A549 (cell line): ENCODE measurements around the gene FSHR. TPM values are rescaled to one million over a fixed set of nuclear protein-coding genes. Genes with fewer than 3 reads are reported as not detected.

ENCODE experiments used
- ATAC-seq, 2 experiments: fragments of 200-7000 bp in 1 of 2; fragments of >200 bp in 1 of 2; cut with Nextera tagmentation in 1 of 2; cut with Tn5 transposase in 1 of 2; 3 replicates each; pipeline versions ENCODE4 v1.8.0 to v1.9.1; 2018 to 2020; ENCODE audit warnings: mild to moderate bottlenecking in 1 of 2, moderate library complexity in 1 of 2
- CTCF ChIA-PET: fragments of 300-600 bp; sonication (Branson Sonifier 250); formaldehyde crosslinking; extraction: SDS; loops from one replicate; lab custom pipeline; 2021; ENCODE audit warnings: antibody characterized with exemption, inconsistent platforms; lab: Yijun Ruan, JAX
- POLR2A ChIA-PET: fragments of 350-600 bp; formaldehyde crosslinking; extraction: SDS; loops from one replicate; lab custom pipeline; 2021; ENCODE audit warnings: antibody characterized with exemption, inconsistent platforms; lab: Yijun Ruan, JAX
- DNase-seq, 2 experiments: peaks; one replicate each; pipeline versions ENCODE4 v3.0.0 to v3.0.0-alpha.2; 2011 to 2016; ENCODE audit warnings: low read depth in 1 of 2, low spot score in 1 of 2
- FAIRE-seq: peaks from 2 replicates; lab custom pipeline; 2011; peaks lifted over from hg19 to GRCh38; lab: Jason Lieb, UNC
- H3K27ac ChIP-seq, 2 experiments: fragments of >200 bp; sonication (Bioruptor Twin); formaldehyde crosslinking; 3 replicates each; pipeline ENCODE4 v1.5.1; 2016 to 2017
- H3K4me1 ChIP-seq: fragments of >200 bp; sonication (Bioruptor Twin); formaldehyde crosslinking; 3 replicates; pipeline ENCODE4 v1.6.1; 2016
- H3K4me2 ChIP-seq: fragments of >200 bp; sonication (Bioruptor Twin); formaldehyde crosslinking; 3 replicates; pipeline ENCODE4 v1.6.1; 2016
- H3K4me3 ChIP-seq: fragments of >200 bp; sonication (Bioruptor Twin); formaldehyde crosslinking; 3 replicates; pipeline ENCODE4 v1.5.1; 2016
- H3K9me3 ChIP-seq: fragments of >200 bp; sonication (Bioruptor Twin); formaldehyde crosslinking; 3 replicates; pipeline ENCODE4 v1.6.1; 2016
- BHLHE40 ChIP-seq: IDR thresholded peaks from 2 replicates; pipeline ENCODE4 v1.6.1; 2012; ENCODE audit warnings: low read depth, low read length, inconsistent platforms
- CBX2 ChIP-seq: fragments of 200-600 bp; sonication (generic); IDR thresholded peaks from 2 replicates; pipeline ENCODE4 v1.6.1; 2016; ENCODE audit warnings: low read depth, mild to moderate bottlenecking, borderline replicate concordance
- CEBPB ChIP-seq, 2 experiments: fragments of >200 bp in 1 of 2; sonication (Bioruptor Twin) in 1 of 2; formaldehyde crosslinking in 1 of 2; IDR thresholded peaks; 2 replicates each; pipeline ENCODE4 v1.6.1; 2012 to 2016
- EHF ChIP-seq: fragments of 250-450 bp; sonication (Bioruptor Pico); IDR thresholded peaks from 2 replicates; pipeline ENCODE4 v1.5.0; 2020; ENCODE audit warnings: mild to moderate bottlenecking
- EHMT2 ChIP-seq: fragments of 200-600 bp; sonication (generic); IDR thresholded peaks from 2 replicates; pipeline ENCODE4 v1.6.1; 2016; ENCODE audit warnings: antibody characterized with exemption, low read depth, mild to moderate bottlenecking, moderate library complexity
- EP300 ChIP-seq, 2 experiments: fragments of >200 bp; sonication (Bioruptor Twin); formaldehyde crosslinking; IDR thresholded peaks; 2 replicates in 1 of 2; 3 replicates in 1 of 2; pipeline ENCODE4 v1.6.1; 2016 to 2017
- ESRRA ChIP-seq: fragments of 150-350 bp; IDR thresholded peaks from 2 replicates; pipeline ENCODE4 v1.6.1; 2014; ENCODE audit warnings: mild to moderate bottlenecking, low read length, borderline replicate concordance
- HEYL ChIP-seq: fragments of 250-450 bp; sonication (Bioruptor Pico); IDR thresholded peaks from 2 replicates; pipeline ENCODE4 v1.8.0; 2021; ENCODE audit warnings: mild to moderate bottlenecking, moderate library complexity
- HOXA7 ChIP-seq: fragments of 250-450 bp; sonication (Bioruptor Pico); IDR thresholded peaks from 2 replicates; pipeline ENCODE4 v1.5.0; 2020; ENCODE audit warnings: mild to moderate bottlenecking, moderate library complexity
- HOXB13 ChIP-seq: fragments of 250-450 bp; sonication (Bioruptor Pico); IDR thresholded peaks from 2 replicates; pipeline ENCODE4 v1.5.0; 2020; ENCODE audit warnings: low read depth, mild to moderate bottlenecking, moderate library complexity
- HOXB5 ChIP-seq: fragments of 250-450 bp; sonication (Bioruptor Pico); IDR thresholded peaks from 2 replicates; pipeline ENCODE4 v1.5.0; 2020; ENCODE audit warnings: mild to moderate bottlenecking, moderate library complexity
- KDM1A ChIP-seq: fragments of 200-600 bp; sonication (generic); IDR thresholded peaks from 2 replicates; pipeline ENCODE4 v1.6.1; 2016; ENCODE audit warnings: low read depth, mild to moderate bottlenecking
- KDM5A ChIP-seq: fragments of 200-600 bp; sonication (generic); IDR thresholded peaks from 2 replicates; pipeline ENCODE4 v1.6.1; 2016; ENCODE audit warnings: antibody characterized with exemption, mild to moderate bottlenecking
- MAFK ChIP-seq: fragments of 450-650 bp; IDR thresholded peaks from 2 replicates; pipeline ENCODE4 v1.6.1; 2014; ENCODE audit not compliant: partially characterized antibody
- MYC ChIP-seq: IDR thresholded peaks from 2 replicates; pipeline ENCODE4 v1.6.1; 2012; ENCODE audit warnings: mild to moderate bottlenecking, inconsistent platforms, low read length, improper control_type of control experiment, borderline replicate concordance
- NFE2L2 ChIP-seq: fragments of 150-350 bp; conservative IDR thresholded peaks from 2 replicates; pipeline ENCODE4 v1.6.1; 2014; ENCODE audit warnings: low read length
- NPAS2 ChIP-seq: fragments of 250-450 bp; sonication (Bioruptor Pico); IDR thresholded peaks from 2 replicates; pipeline ENCODE4 v1.8.0; 2022; ENCODE audit warnings: mild to moderate bottlenecking, moderate library complexity, borderline replicate concordance
- NR3C1 ChIP-seq: fragments of >200 bp; sonication (Bioruptor Twin); formaldehyde crosslinking; IDR thresholded peaks from 3 replicates; pipeline ENCODE4 v1.6.1; 2017
- RARB ChIP-seq: fragments of 250-450 bp; sonication (Bioruptor Pico); IDR thresholded peaks from 2 replicates; pipeline ENCODE4 v1.8.0; 2021; ENCODE audit warnings: mild to moderate bottlenecking, moderate library complexity
- SMC3 ChIP-seq: fragments of >200 bp; sonication (Bioruptor Twin); formaldehyde crosslinking; IDR thresholded peaks from 3 replicates; pipeline ENCODE4 v1.6.1; 2018; ENCODE audit warnings: inconsistent platforms
- TFCP2L1 ChIP-seq: fragments of 250-450 bp; sonication (Bioruptor Pico); IDR thresholded peaks from 2 replicates; pipeline ENCODE4 v1.5.0; 2021; ENCODE audit warnings: mild to moderate bottlenecking
- TP53 ChIP-seq: fragments of 250-450 bp; sonication (Bioruptor Pico); IDR thresholded peaks from 2 replicates; pipeline ENCODE4 v1.5.0; 2021; ENCODE audit warnings: mild to moderate bottlenecking, moderate library complexity
- ZC3H11A ChIP-seq: fragments of 450-650 bp; IDR thresholded peaks from 2 replicates; pipeline ENCODE4 v1.6.1; 2014; ENCODE audit warnings: antibody characterized with exemption, mild to moderate bottlenecking
- ZFP36 ChIP-seq: fragments of 450-650 bp; IDR thresholded peaks from 2 replicates; pipeline ENCODE4 v1.6.1; 2014; ENCODE audit warnings: borderline replicate concordance; ENCODE audit not compliant: partially characterized antibody
- ZNF302 ChIP-seq: fragments of 250-450 bp; sonication (Bioruptor Pico); IDR thresholded peaks from 2 replicates; pipeline ENCODE4 v1.9.0; 2021; ENCODE audit warnings: inconsistent platforms, mild to moderate bottlenecking, moderate library complexity
- WGBS: methylation state at CpG from one replicate; pipeline ENCODE4 v1.1.6; 2017; ENCODE audit errors: missing lambda C conversion rate; 5-methylcytosine and 5-hydroxymethylcytosine counted together
- polyA plus RNA-seq, 4 experiments: library from polyadenylated mRNA; depleted of rRNA in 3 of 4; stranded (reverse); fragments of >200 nt; fragmentation: RNase III in 1 of 4; extraction: RNeasy Plus Mini Kit Qiagen cat#74134 plus additional on column Dnase treatment in 1 of 4; gene quantifications; 2 replicates in 3 of 4; 3 replicates in 1 of 4; pipeline ENCODE4 v1.2.3, GENCODE V29; 2011 to 2017
- TF ChIP-seq, protein P1 (sequence below): fragments of 250-450 bp; sonication (Bioruptor Pico); IDR thresholded peaks from 2 replicates; pipeline ENCODE4 v1.5.0; 2021; ENCODE audit warnings: mild to moderate bottlenecking, moderate library complexity, borderline replicate concordance
- TF ChIP-seq, protein P2 (sequence below): fragments of >200 bp; sonication (Bioruptor Twin); formaldehyde crosslinking; IDR thresholded peaks from 3 replicates; pipeline ENCODE4 v1.5.1; 2016

FSHR gene
- polyA plus RNA-seq, 2 of the 4 experiments (the other 2 are of a cell fraction), result not detected

DNA sequence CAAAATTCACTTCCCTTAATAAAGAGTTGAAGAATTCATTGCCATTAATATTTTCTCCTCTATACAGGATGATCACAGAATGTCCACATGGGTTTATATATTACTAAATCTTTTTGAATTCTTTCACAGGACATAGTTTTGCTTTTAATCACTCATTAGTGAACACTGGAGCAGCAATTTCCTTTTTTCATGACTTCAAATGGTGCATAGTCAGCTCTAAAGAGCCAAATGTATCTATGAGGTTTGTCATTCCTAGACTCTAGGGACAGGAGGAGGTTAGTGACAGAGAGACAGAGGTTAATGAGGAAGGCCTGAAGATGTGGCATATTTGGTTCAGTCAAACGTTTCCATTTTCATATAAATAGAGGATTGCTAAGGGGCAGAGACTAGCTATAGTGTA, 111.8 kb downstream of the FSHR start:
- Histone ChIP-seq H3K27ac (no peak overlapping the region), H3K4me1 (no peaks in the 10 kb centered on the region), H3K4me2 (no peak overlapping the region), H3K9me3 (no peaks in the 10 kb centered on the region), H3K4me3 (no peak overlapping the region)
- TF ChIP-seq HOXA7 (no peak), ZNF302 (CRISPR knock-in tag) (no peak), CBX2 (no peak), KDM1A (no peak), HOXB13 (no peak), EHMT2 (no peak), RARB (no peak), NR3C1 (no peak), ZFP36 (no peak), HEYL (CRISPR knock-in tag) (no peak), ESRRA (no peak), EHF (no peak), CEBPB (IDR thresholded peaks at IDR 0.05) (no peak)
- TF ChIP-seq, protein P1, sequence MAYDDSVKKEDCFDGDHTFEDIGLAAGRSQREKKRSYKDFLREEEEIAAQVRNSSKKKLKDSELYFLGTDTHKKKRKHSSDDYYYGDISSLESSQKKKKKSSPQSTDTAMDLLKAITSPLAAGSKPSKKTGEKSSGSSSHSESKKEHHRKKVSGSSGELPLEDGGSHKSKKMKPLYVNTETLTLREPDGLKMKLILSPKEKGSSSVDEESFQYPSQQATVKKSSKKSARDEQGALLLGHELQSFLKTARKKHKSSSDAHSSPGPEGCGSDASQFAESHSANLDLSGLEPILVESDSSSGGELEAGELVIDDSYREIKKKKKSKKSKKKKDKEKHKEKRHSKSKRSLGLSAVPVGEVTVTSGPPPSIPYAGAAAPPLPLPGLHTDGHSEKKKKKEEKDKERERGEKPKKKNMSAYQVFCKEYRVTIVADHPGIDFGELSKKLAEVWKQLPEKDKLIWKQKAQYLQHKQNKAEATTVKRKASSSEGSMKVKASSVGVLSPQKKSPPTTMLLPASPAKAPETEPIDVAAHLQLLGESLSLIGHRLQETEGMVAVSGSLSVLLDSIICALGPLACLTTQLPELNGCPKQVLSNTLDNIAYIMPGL (CRISPR knock-in tag), result no peak
- ChIA-PET POLR2A (no interaction called here), CTCF (no interaction called here)
- FAIRE-seq (no peak), ATAC-seq (no peak), DNase-seq (no peak)
- 0% methylated on average over 1 of the region's 1 CpG for WGBS

DNA sequence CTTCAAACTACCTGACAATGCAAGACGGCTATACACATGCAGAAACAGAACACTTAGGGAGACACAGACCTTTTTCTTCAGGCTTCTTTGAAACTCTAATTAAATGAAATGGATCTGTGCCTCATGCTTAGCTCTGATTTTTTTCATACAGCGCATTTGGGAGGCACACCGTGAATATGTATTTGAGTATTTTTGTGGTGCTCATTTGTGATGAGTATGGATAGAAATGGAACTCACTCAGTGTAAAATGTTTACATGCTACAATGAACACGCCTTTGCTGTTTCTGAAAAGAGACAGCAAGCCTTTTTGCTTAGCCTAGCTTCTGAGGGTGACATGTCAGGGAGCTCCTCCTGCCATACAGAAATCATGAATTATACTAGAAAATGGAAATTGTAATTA, 113.3 kb downstream of the FSHR start:
- 14% methylated on average over 4 of the region's 4 CpGs for WGBS
- DNase-seq (no peak), ATAC-seq (no peak)
- CTCF ChIA-PET, result no interaction called here
- TF ChIP-seq ESRRA, result no peak
- TF ChIP-seq BHLHE40, result no peak
- TF ChIP-seq, protein P2, sequence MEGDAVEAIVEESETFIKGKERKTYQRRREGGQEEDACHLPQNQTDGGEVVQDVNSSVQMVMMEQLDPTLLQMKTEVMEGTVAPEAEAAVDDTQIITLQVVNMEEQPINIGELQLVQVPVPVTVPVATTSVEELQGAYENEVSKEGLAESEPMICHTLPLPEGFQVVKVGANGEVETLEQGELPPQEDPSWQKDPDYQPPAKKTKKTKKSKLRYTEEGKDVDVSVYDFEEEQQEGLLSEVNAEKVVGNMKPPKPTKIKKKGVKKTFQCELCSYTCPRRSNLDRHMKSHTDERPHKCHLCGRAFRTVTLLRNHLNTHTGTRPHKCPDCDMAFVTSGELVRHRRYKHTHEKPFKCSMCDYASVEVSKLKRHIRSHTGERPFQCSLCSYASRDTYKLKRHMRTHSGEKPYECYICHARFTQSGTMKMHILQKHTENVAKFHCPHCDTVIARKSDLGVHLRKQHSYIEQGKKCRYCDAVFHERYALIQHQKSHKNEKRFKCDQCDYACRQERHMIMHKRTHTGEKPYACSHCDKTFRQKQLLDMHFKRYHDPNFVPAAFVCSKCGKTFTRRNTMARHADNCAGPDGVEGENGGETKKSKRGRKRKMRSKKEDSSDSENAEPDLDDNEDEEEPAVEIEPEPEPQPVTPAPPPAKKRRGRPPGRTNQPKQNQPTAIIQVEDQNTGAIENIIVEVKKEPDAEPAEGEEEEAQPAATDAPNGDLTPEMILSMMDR, result no peak
- TF ChIP-seq NR3C1, result no peak
- TF ChIP-seq NFE2L2, result no peak
- no peak for TF ChIP-seq NPAS2 (CRISPR knock-in tag)
- no peak for TF ChIP-seq TFCP2L1 (CRISPR knock-in tag)
- TF ChIP-seq KDM5A, result no peak
- TF ChIP-seq TP53 (CRISPR knock-in tag), result no peak
- TF ChIP-seq, all 56 proteins: peak for 0
- POLR2A ChIA-PET, result no interaction called here
- Histone ChIP-seq H3K4me1 (no peaks in the 10 kb centered on the region), H3K4me3 (no peak overlapping the region), H3K4me2 (no peak overlapping the region), H3K9me3 (no peaks in the 10 kb centered on the region), H3K27ac (no peak overlapping the region)
- FAIRE-seq, result no peak

DNA sequence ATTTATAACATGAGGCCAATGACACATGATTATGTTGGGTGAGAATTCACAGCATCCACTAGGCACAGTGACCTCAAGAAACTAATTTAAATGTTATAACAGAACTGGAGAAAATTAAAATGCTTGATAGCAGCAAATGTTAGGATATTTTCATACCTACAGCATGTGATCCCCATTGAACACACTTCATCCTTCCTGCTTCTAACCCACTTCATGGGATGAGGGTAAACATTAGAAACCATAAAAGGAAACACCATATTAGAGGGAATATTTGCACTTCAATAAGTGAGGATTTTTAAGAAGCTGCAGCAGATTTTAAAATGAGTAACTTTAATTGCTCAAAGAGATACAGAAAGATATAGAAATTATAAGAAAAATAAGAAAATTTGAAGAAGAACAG, 117.1 kb downstream of the FSHR start:
- no peak for ATAC-seq
- CTCF ChIA-PET, result interaction anchor here (0.7 kb wide), 1 partner anchor 48 kb away, joined by 3 read pairs; no protein-coding TSS in a partner anchor

More for the DNA sequence above, 117.1 kb downstream of the FSHR start:
- FAIRE-seq, result no peak
- Histone ChIP-seq H3K4me2 (no peak overlapping the region), H3K4me3 (no peak overlapping the region), H3K4me1 (no peaks in the 10 kb centered on the region), H3K27ac (no peak overlapping the region), H3K9me3 (no peaks in the 10 kb centered on the region)
- DNase-seq, result no peak
- no peak for TF ChIP-seq ESRRA
- no peak for TF ChIP-seq EP300 (IDR thresholded peaks at IDR 0.05)
- TF ChIP-seq MAFK, result no peak
- no peak for TF ChIP-seq ZC3H11A
- no peak for TF ChIP-seq HOXB5 (CRISPR knock-in tag)
- TF ChIP-seq HOXB13, result no peak
- no peak for TF ChIP-seq MYC
- no peak for TF ChIP-seq ZFP36
- no peak for TF ChIP-seq NR3C1
- TF ChIP-seq NPAS2 (CRISPR knock-in tag), result no peak
- TF ChIP-seq BHLHE40, result no peak
- no peak for TF ChIP-seq KDM1A
- no peak for TF ChIP-seq KDM5A
- TF ChIP-seq HEYL (CRISPR knock-in tag), result no peak
- no peak for TF ChIP-seq SMC3
- no peak for TF ChIP-seq CBX2
- POLR2A ChIA-PET, result no interaction called here
